IMR-90 (cell line): Measurements from ENCODE around the gene C1orf52. TPM values are rescaled to one million over a fixed set of nuclear protein-coding genes. Genes with fewer than 3 reads are reported as not detected.

Experiments
- ATAC-seq: fragments of 200-7000 bp; cut with Tn5 transposase; 2 replicates; pipeline ENCODE4 v1.9.1; 2020; ENCODE audit warnings: low read depth, mild to moderate bottlenecking, moderate library complexity
- BruUV-seq: library from RNA; stranded (reverse); fragments of 400-500 nt; replicated peaks from 2 replicates; lab custom pipeline; 2021; lab: Mats Ljungman, UMichigan
- CTCF ChIA-PET: fragments of 300-600 bp; formaldehyde crosslinking; extraction: SDS; loops from one replicate; lab custom pipeline; 2021; ENCODE audit warnings: antibody characterized with exemption; lab: Yijun Ruan, JAX
- POLR2A ChIA-PET: fragments of 300-600 bp; sonication (Branson Sonifier 250); formaldehyde crosslinking; loops from one replicate; lab custom pipeline; 2022; ENCODE audit warnings: antibody characterized with exemption; ENCODE audit not compliant: unreplicated experiment; lab: Charles Lee
- DNase-seq: peaks from one replicate; pipeline ENCODE4 v3.0.0; 2013
- H2AFZ ChIP-seq: replicated peaks from 2 replicates; pipeline ENCODE3; 2013; ENCODE audit warnings: low read length, mild to moderate bottlenecking; ENCODE audit not compliant: poor library complexity
- H2AK5ac ChIP-seq: 2 replicates; pipeline ENCODE4 v1.6.1; 2013; ENCODE audit warnings: low read depth, low read length, inconsistent platforms
- H2AK9ac ChIP-seq: replicated peaks from 2 replicates; pipeline ENCODE3; 2013; ENCODE audit warnings: mild to moderate bottlenecking, low read depth, low read length, moderate library complexity; ENCODE audit not compliant: poor library complexity
- H2BK120ac ChIP-seq: 2 replicates; pipeline ENCODE4 v1.6.1; 2013; ENCODE audit warnings: low read depth, low read length, inconsistent platforms
- H2BK15ac ChIP-seq: 3 replicates; pipeline ENCODE4 v1.6.1; 2013; ENCODE audit warnings: low read depth, low read length, inconsistent platforms
- H2BK20ac ChIP-seq: 2 replicates; pipeline ENCODE4 v1.6.1; 2013; ENCODE audit warnings: low read depth, mild to moderate bottlenecking, inconsistent platforms, low read length, moderate library complexity
- H2BK5ac ChIP-seq: 2 replicates; pipeline ENCODE4 v1.6.1; 2013; ENCODE audit warnings: mild to moderate bottlenecking, low read depth, low read length, inconsistent platforms; ENCODE audit not compliant: poor library complexity, severe bottlenecking
- H3K14ac ChIP-seq: replicated peaks from 2 replicates; pipeline ENCODE4 v1.6.1; 2013; ENCODE audit warnings: low read depth, low read length, inconsistent platforms
- H3K18ac ChIP-seq: 2 replicates; pipeline ENCODE4 v1.6.1; 2013; ENCODE audit warnings: low read depth, low read length, control low read depth
- H3K23ac ChIP-seq: 2 replicates; pipeline ENCODE4 v1.6.1; 2013; ENCODE audit warnings: low read depth, low read length, inconsistent platforms
- H3K27ac ChIP-seq: 2 replicates; pipeline ENCODE4 v1.5.1; 2013; ENCODE audit warnings: mild to moderate bottlenecking, control low read depth, low read length; ENCODE audit not compliant: insufficient read depth
- H3K27me3 ChIP-seq: 2 replicates; pipeline ENCODE4 v1.6.1; 2013; ENCODE audit warnings: low read length; ENCODE audit not compliant: control insufficient read depth, insufficient read depth
- H3K36me3 ChIP-seq: 2 replicates; pipeline ENCODE4 v1.6.1; 2013; ENCODE audit warnings: low read length, mixed read lengths; ENCODE audit not compliant: control insufficient read depth, insufficient read depth
- H3K4ac ChIP-seq: 2 replicates; pipeline ENCODE4 v1.6.1; 2013; ENCODE audit warnings: low read depth, low read length, inconsistent platforms
- H3K4me1 ChIP-seq: 2 replicates; pipeline ENCODE4 v1.6.1; 2013; ENCODE audit warnings: low read length, mixed read lengths; ENCODE audit not compliant: control insufficient read depth, insufficient read depth
- H3K4me2 ChIP-seq: 2 replicates; pipeline ENCODE4 v1.6.1; 2013; ENCODE audit warnings: low read depth, mild to moderate bottlenecking, control low read depth, low read length, moderate library complexity
- H3K4me3 ChIP-seq: 2 replicates; pipeline ENCODE4 v1.5.1; 2013; ENCODE audit warnings: low read depth, mild to moderate bottlenecking, control low read depth, low read length, moderate library complexity; ENCODE audit not compliant: insufficient read depth
- H3K56ac ChIP-seq: 2 replicates; pipeline ENCODE4 v1.6.1; 2013; ENCODE audit warnings: low read length, inconsistent platforms; ENCODE audit not compliant: insufficient read depth; ENCODE audit errors: extremely low read depth
- H3K79me1 ChIP-seq, 2 experiments: 2 replicates each; pipeline ENCODE4 v1.6.1; 2013; ENCODE audit warnings: low read length in 2 of 2, inconsistent platforms in 1 of 2, low read depth in 1 of 2
- H3K9ac ChIP-seq: 2 replicates; pipeline ENCODE4 v1.6.1; 2013; ENCODE audit warnings: low read depth, low read length, control low read depth
- H3K9me1 ChIP-seq: 2 replicates; pipeline ENCODE4 v1.6.1; 2013; ENCODE audit warnings: low read length, inconsistent platforms; ENCODE audit not compliant: insufficient read depth
- H3K9me3 ChIP-seq: 2 replicates; pipeline ENCODE4 v1.6.1; 2013; ENCODE audit warnings: low read length; ENCODE audit not compliant: control insufficient read depth, insufficient read depth
- H4K20me1 ChIP-seq: 2 replicates; pipeline ENCODE4 v1.6.1; 2013; ENCODE audit warnings: low read length, inconsistent platforms; ENCODE audit not compliant: insufficient read depth
- H4K5ac ChIP-seq: 2 replicates; pipeline ENCODE4 v1.6.1; 2013; ENCODE audit warnings: mild to moderate bottlenecking, low read depth, low read length, control low read depth
- H4K8ac ChIP-seq, 2 experiments: 2 replicates each; pipeline ENCODE4 v1.6.1; 2013; ENCODE audit warnings: low read depth in 2 of 2, low read length in 2 of 2, control low read depth in 1 of 2, inconsistent platforms in 1 of 2
- H4K91ac ChIP-seq: 2 replicates; pipeline ENCODE4 v1.6.1; 2013; ENCODE audit warnings: low read depth, low read length, inconsistent platforms; ENCODE audit not compliant: insufficient read depth
- BHLHE40 ChIP-seq: fragments of 150-350 bp; IDR thresholded peaks from 2 replicates; pipeline ENCODE4 v1.6.1; 2016; ENCODE audit warnings: mild to moderate bottlenecking, low read depth, low read length
- CHD1 ChIP-seq: IDR thresholded peaks from 2 replicates; pipeline ENCODE4 v1.6.1; 2012; ENCODE audit warnings: low read depth, low read length, improper control_type of control experiment
- ELK1 ChIP-seq: fragments of 150-350 bp; IDR thresholded peaks from 2 replicates; pipeline ENCODE4 v1.6.1; 2016; ENCODE audit warnings: low read depth, mild to moderate bottlenecking, low read length, moderate library complexity, borderline replicate concordance
- FOS ChIP-seq: fragments of 150-350 bp; IDR thresholded peaks from 2 replicates; pipeline ENCODE4 v1.6.1; 2016; ENCODE audit warnings: low read depth, low read length
- MXI1 ChIP-seq: IDR thresholded peaks from 2 replicates; pipeline ENCODE4 v1.6.1; 2012; ENCODE audit warnings: low read depth, mild to moderate bottlenecking, low read length, moderate library complexity, borderline replicate concordance
- NFE2L2 ChIP-seq: fragments of 150-350 bp; IDR thresholded peaks from 2 replicates; pipeline ENCODE4 v1.6.1; 2016; ENCODE audit warnings: low read depth, mild to moderate bottlenecking, low read length
- POLR2A ChIP-seq: IDR thresholded peaks from 2 replicates; pipeline ENCODE4 v1.6.1; 2012; ENCODE audit warnings: mild to moderate bottlenecking, low read depth, low read length
- RAD21 ChIP-seq: IDR thresholded peaks from 2 replicates; pipeline ENCODE4 v1.6.1; 2012; ENCODE audit warnings: low read length, improper control_type of control experiment
- RCOR1 ChIP-seq: IDR thresholded peaks from 2 replicates; pipeline ENCODE4 v1.6.1; 2012; ENCODE audit warnings: mild to moderate bottlenecking, low read length, improper control_type of control experiment; ENCODE audit not compliant: insufficient replicate concordance
- RFX5 ChIP-seq: IDR thresholded peaks from 2 replicates; pipeline ENCODE4 v1.8.0; 2012; ENCODE audit warnings: low read depth, mild to moderate bottlenecking, low read length, moderate library complexity
- SMC3 ChIP-seq: fragments of 150-350 bp; IDR thresholded peaks from 2 replicates; pipeline ENCODE4 v1.6.1; 2016; ENCODE audit warnings: low read depth, mild to moderate bottlenecking, antibody characterized with exemption, low read length, moderate library complexity
- USF2 ChIP-seq: fragments of 150-350 bp; IDR thresholded peaks from 2 replicates; pipeline ENCODE4 v1.6.1; 2017; ENCODE audit warnings: mild to moderate bottlenecking, antibody characterized with exemption, low read length, low read depth
- WGBS, 2 experiments: methylation state at CpG; one replicate each; pipeline versions ENCODE4 v1.1.5 to v1.1.7; 2013; ENCODE audit warnings: missing lambda C conversion rate in 2 of 2; ENCODE audit not compliant: insufficient read length in 1 of 2; ENCODE audit errors: extremely low coverage in 2 of 2; 5-methylcytosine and 5-hydroxymethylcytosine counted together
- dilution Hi-C: fragments of 300-500 bp; cut with HindIII; formaldehyde crosslinking; loops from one replicate; pipeline ENCODE4 v1.14.3; 2018; ENCODE audit warnings: low sequenced_read_pairs; ENCODE audit not compliant: unreplicated experiment
- in situ Hi-C: fragments of 300-500 bp; cut with MboI; formaldehyde crosslinking; loops from 3 replicates; pipeline ENCODE4 v1.14.3; 2019; ENCODE audit warnings: low sequenced_read_pairs, inconsistent platforms, mixed read lengths
- intact Hi-C: fragments of 100-400 bp; cut with micrococcal nuclease; formaldehyde crosslinking; loops from 2 replicates; pipeline ENCODE4 v1.10.0; 2022
- polyA plus RNA-seq, 3 experiments: library from polyadenylated mRNA; depleted of rRNA; stranded (reverse); fragments of >200 nt; gene quantifications; 2 replicates each; pipeline ENCODE4 v1.2.3, GENCODE V29; 2012; ENCODE audit warnings: low replicate concordance in 1 of 3
- total RNA-seq: library from RNA; depleted of rRNA; stranded (reverse); fragments of >200 nt; gene quantifications from 2 replicates; pipeline ENCODE4 v1.2.3, GENCODE V29; 2012

C1orf52 gene
- total and polyA plus RNA-seq, 2 of the 4 experiments (the other 2 are of a cell fraction) = 16.3 to 33.5 TPM

- Histone ChIP-seq H4K8ac (no peak overlapping the region), H3K18ac (no peak overlapping the region), H2AK5ac (no peak overlapping the region), H3K4ac (no peak overlapping the region), H2BK20ac (no peak overlapping the region), H2AFZ (no peak overlapping the region), H3K4me3 (no peak overlapping the region), H3K4me1 (peaks cover 6% of the 10 kb centered on the region), H3K79me1 (peaks cover 0 to 8% of the 10 kb centered on the region in 2 experiments; a peak in 2 of 4 replicates), H2AK9ac (no peak overlapping the region), H4K91ac (no peak overlapping the region), H3K9me1 (peaks cover 8% of the 10 kb centered on the region), H3K36me3 (no peaks in the 10 kb centered on the region), H2BK120ac (no peak overlapping the region), H3K27me3 (no peaks in the 10 kb centered on the region), H3K14ac (no peak overlapping the region), H3K9ac (no peak overlapping the region), H3K27ac (no peak overlapping the region), H3K56ac (no peak overlapping the region), H4K5ac (no peak overlapping the region), H3K4me2 (no peak overlapping the region), H2BK5ac (no peak overlapping the region), H3K23ac (no peak overlapping the region), H2BK15ac (no peak overlapping the region), H3K9me3 (no peaks in the 10 kb centered on the region), H4K20me1 (no peaks in the 10 kb centered on the region)
- BruUV-seq = no TSS peak
- ATAC-seq (no peak), DNase-seq (no peak)
- POLR2A ChIA-PET = no interaction called here
- dilution Hi-C loops (no loop called here), intact Hi-C loops (no loop called here), in situ Hi-C loops (no loop called here)
- TF ChIP-seq FOS (no peak), NFE2L2 (no peak), RCOR1 (no peak), CHD1 (no peak), USF2 (no peak), BHLHE40 (no peak), SMC3 (no peak), MXI1 (no peak), RFX5 (no peak), ELK1 (no peak), RAD21 (no peak), POLR2A (no peak)
- 82% methylated on average over 8 of the region's 11 CpGs; no CpG with 5 or more reads in 1 of the 2 experiments for WGBS, 2 experiments
- CTCF ChIA-PET = interaction anchor here (0.6 kb wide), 1 partner anchor 93 kb away, joined by 4 read pairs; no protein-coding TSS in a partner anchor
Observed at GRCh38 chr1:85283475-85284199, 24.2 kb upstream of the C1orf52 start.
